Left lung (tissue), 10 donors: ENCODE results near the gene TRMT11. TPM values are rescaled to one million over a fixed set of nuclear protein-coding genes. Genes with fewer than 3 reads are reported as not detected.

Experiments
- ATAC-seq: fragments of 200-7000 bp; cut with Tn5 transposase; one replicate; pipeline ENCODE4 v1.9.1; 2020; ENCODE audit warnings: moderate library complexity
- DNase-seq, 4 donors: peaks; one replicate each; pipeline ENCODE4 v3.0.0-alpha.2; 2013 to 2020
- H3K27ac ChIP-seq, 2 donors: fragments of 200-600 bp; sonication (generic) in 1 of 2; one replicate each; pipeline versions ENCODE4 v1.5.0 to v1.8.0; 2020 to 2021
- H3K27me3 ChIP-seq, 2 donors: fragments of 200-600 bp; sonication (generic) in 1 of 2; one replicate each; pipeline versions ENCODE4 v1.5.0 to v1.8.0; 2020 to 2021
- H3K36me3 ChIP-seq, 2 donors: fragments of 200-600 bp; sonication (generic) in 1 of 2; one replicate each; pipeline versions ENCODE4 v1.5.0 to v1.8.0; 2020 to 2021
- H3K4me1 ChIP-seq, 2 donors: fragments of 200-600 bp; one replicate each; pipeline ENCODE4 v1.8.0; 2021
- H3K4me3 ChIP-seq, 2 donors: fragments of 200-600 bp; sonication (generic) in 1 of 2; one replicate each; pipeline versions ENCODE4 v1.5.0 to v1.8.0; 2020 to 2021; ENCODE audit warnings: mild to moderate bottlenecking in 1 of 2
- H3K9me3 ChIP-seq, 2 donors: fragments of 200-600 bp; sonication (generic) in 1 of 2; one replicate each; pipeline versions ENCODE4 v1.5.0 to v1.8.0; 2020 to 2021
- CTCF ChIP-seq, 2 donors: fragments of 200-600 bp; sonication (generic) in 1 of 2; IDR thresholded peaks; one replicate each; pipeline versions ENCODE4 v1.5.0 to v1.8.0; 2021; ENCODE audit warnings: antibody characterized with exemption in 2 of 2
- intact Hi-C, 2 donors: fragments of 100-400 bp; cut with DNase I; formaldehyde crosslinking; loops; one replicate each; pipeline versions ENCODE4 v1.11.2 to v1.14.2; 2022
- polyA plus RNA-seq, 6 donors: library from polyadenylated mRNA; unstranded; fragments of 120-200 nt; gene quantifications; one replicate each; pipeline ENCODE4 v1.2.1, GENCODE V29; 2013; ENCODE audit not compliant: insufficient read length in 6 of 6
- total RNA-seq, 2 donors: library from RNA; stranded (reverse); fragmentation: NEBNext Ultra II Directional; extraction: Animal tissue kit (Norgen Biotek cat#: 25700); gene quantifications; one replicate each; pipeline ENCODE4 v1.2.1, GENCODE V29; 2021
- donor health status: DM: no; HTN: yes; CAD: no.
- donor health status: DM: no; HTN: no; CAD: no.

Gene TRMT11
- total and polyA plus RNA-seq, 8 donors, result 17.2 to 39.7 (median 27.6) TPM

- H3K36me3 ChIP-seq, result no peaks in the 10 kb centered on the region
- no peaks in the 10 kb centered on the region for H3K4me1 ChIP-seq
- DNase-seq, result no peak
- TF ChIP-seq CTCF (IDR thresholded peaks at IDR 0.05), result no peak
- H3K27ac ChIP-seq, result no peak overlapping the region
- intact Hi-C loops, result no loop called here
- H3K9me3 ChIP-seq, result peaks cover 0 to 3% of the 10 kb centered on the region in 2 donors
- ATAC-seq, result no peak
- H3K4me3 ChIP-seq, result no peak overlapping the region
- H3K27me3 ChIP-seq, result no peaks in the 10 kb centered on the region
These were observed 80.7 kb downstream of the TRMT11 start for GRCh38 chr6:126067073-126067472.

GRCh38 chr6:126069449-126069848, 83.1 kb downstream of the TRMT11 start:
- Histone ChIP-seq H3K27ac (no peak overlapping the region), H3K36me3 (no peaks in the 10 kb centered on the region), H3K9me3 (peaks cover 0 to 3% of the 10 kb centered on the region in 2 donors), H3K27me3 (no peaks in the 10 kb centered on the region), H3K4me3 (no peak overlapping the region), H3K4me1 (no peaks in the 10 kb centered on the region)
- intact Hi-C loops, result no loop called here
- DNase-seq (no peak), ATAC-seq (no peak)
- no peak for TF ChIP-seq CTCF (IDR thresholded peaks at IDR 0.05)

GRCh38 chr6:126071000-126071647, 84.8 kb downstream of the TRMT11 start:
- Histone ChIP-seq H3K27ac (no peak overlapping the region), H3K27me3 (no peaks in the 10 kb centered on the region), H3K4me3 (no peak overlapping the region), H3K4me1 (no peaks in the 10 kb centered on the region), H3K36me3 (no peaks in the 10 kb centered on the region), H3K9me3 (peaks cover 0 to 1% of the 10 kb centered on the region in 2 donors)
- ATAC-seq, result no peak
- intact Hi-C loops, result no loop called here
- no peak for DNase-seq
- TF ChIP-seq CTCF (IDR thresholded peaks at IDR 0.05), result no peak

- Histone ChIP-seq H3K4me3 (no peak overlapping the region), H3K27ac (no peak overlapping the region), H3K27me3 (no peaks in the 10 kb centered on the region), H3K36me3 (no peaks in the 10 kb centered on the region), H3K4me1 (no peaks in the 10 kb centered on the region), H3K9me3 (no peaks in the 10 kb centered on the region)
- intact Hi-C loops, result no loop called here
- DNase-seq (no peak), ATAC-seq (no peak)
- no peak for TF ChIP-seq CTCF (IDR thresholded peaks at IDR 0.05)
These were observed 85.8 kb downstream of the TRMT11 start for GRCh38 chr6:126072172-126072571.

GRCh38 chr6:126072834-126073233, 86.5 kb downstream of the TRMT11 start:
- intact Hi-C loops, result no loop called here
- no peaks in the 10 kb centered on the region for H3K27me3 ChIP-seq
- no peak for TF ChIP-seq CTCF (IDR thresholded peaks at IDR 0.05)
- H3K9me3 ChIP-seq, result no peaks in the 10 kb centered on the region
- DNase-seq, result no peak
- no peak overlapping the region for H3K4me3 ChIP-seq
- H3K4me1 ChIP-seq, result no peaks in the 10 kb centered on the region
- ATAC-seq, result no peak
- H3K36me3 ChIP-seq, result no peaks in the 10 kb centered on the region
- no peak overlapping the region for H3K27ac ChIP-seq
